ENCODE results near the gene BRK1. TPM values are rescaled to one million over a fixed set of nuclear protein-coding genes. Genes with fewer than 3 reads are reported as not detected.
A peak's percentile ranks its signal among the peaks of the same experiment; 100 is the strongest.
"Not testable (repeated sequence)": the region's sequence is repeated elsewhere in the genome, so short reads cannot be mapped to it uniquely, and the experiment has no call there.

The BRK1 gene
- total RNA-seq (2022) (78.5 and 82.5 TPM in 2 replicates), Bru-seq, nascent RNA (percentile 77 among the genes with signal in this experiment), BruChase-seq, experiment 1, labeled RNA remaining after a 6-hour chase (percentile 90 among the genes with signal in this experiment), BruChase-seq, experiment 2, labeled RNA remaining after a 2-hour chase (percentile 84 among the genes with signal in this experiment)
- long read RNA-seq, transcript BRK1-201 (3 exons, 1,233 nt) = major isoform, 92 of 112 reads
- long read RNA-seq, partial matches to known transcripts = 16 of 112 reads
- long read RNA-seq, other reads (novel, unspliced or antisense) = 4 of 112 reads

DNA sequence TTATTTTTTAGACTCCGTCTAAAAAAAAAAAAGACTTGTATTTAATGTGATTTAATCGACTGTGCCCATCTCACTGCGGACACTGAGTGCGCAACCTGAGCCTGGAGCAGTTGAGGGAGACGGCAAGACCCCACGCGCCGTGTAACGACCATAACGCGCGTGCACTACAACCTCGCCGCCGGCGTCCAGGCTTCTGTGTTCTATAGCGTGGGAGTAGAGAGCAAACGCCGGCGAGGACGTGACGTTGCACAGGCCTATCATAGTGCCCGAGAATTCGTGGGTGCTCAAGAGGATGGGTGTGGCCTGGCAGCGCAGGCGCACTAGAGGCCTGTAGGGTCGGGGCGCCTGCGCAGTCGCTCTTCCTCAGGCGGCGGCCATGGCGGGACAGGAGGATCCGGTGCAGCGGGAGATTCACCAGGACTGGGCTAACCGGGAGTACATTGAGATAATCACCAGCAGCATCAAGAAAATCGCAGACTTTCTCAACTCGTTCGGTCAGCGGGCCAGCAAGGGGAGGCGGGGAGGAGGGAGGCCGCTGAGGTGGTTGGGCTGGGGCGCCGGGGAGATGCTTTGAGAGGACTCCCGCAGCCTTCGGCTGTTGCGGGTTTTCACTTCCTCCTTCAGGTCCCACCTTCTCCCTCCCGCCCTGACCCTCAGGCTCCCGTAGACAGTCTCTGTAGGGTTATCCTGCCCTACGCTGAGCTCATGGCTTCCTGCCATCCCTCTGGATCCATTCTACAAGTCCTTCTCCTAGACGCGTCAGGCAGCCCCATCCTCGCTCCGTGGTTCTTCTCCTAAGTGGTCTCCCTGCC lies at the start of gene BRK1:
Gene BRK1, plus strand, starts transcription at position 350 of the 812 bp plus-strand sequence. Its CDS starts 27 bp downstream, at position 377.
- BruUV-seq (replicated peaks) = no TSS peak
- Mint-ChIP-seq H3K36me3 (ENCODE audit: insufficient read depth, unreplicated experiment) (peaks cover 18% of the 10 kb centered on the region), H3K4me1 (ENCODE audit: insufficient read depth, unreplicated experiment) (peaks cover 7% of the 10 kb centered on the region), H3K27me3 (ENCODE audit: insufficient read depth, unreplicated experiment) (no peaks in the 10 kb centered on the region), H3K27ac (ENCODE audit: low read depth, unreplicated experiment) (peak within 1 kb of the TSS; percentile 94), H3K4me3 (ENCODE audit: unreplicated experiment) (peak within 1 kb of the TSS; percentile 94), H3K9me3 (ENCODE audit: unreplicated experiment) (no peaks in the 10 kb centered on the region)
- DNase-seq (ENCODE audit: unreplicated experiment) = peak; percentile 97
- CTCF ChIA-PET = interaction anchor here (0.7 to 0.9 kb wide), 5 partner anchors 11 to 416 kb away, joined by 3 to 5 read pairs (median 3); partner anchors contain the start of gene IL17RC
- intact Hi-C loops (cut with micrococcal nuclease) = loop anchor here (1.0 kb wide), 1 partner anchor 110 kb away; no protein-coding TSS in a partner anchor
- POLR2A ChIA-PET = interaction anchor here (0.6 to 2.1 kb wide), 17 partner anchors 14 to 177 kb away, joined by 3 to 10 read pairs (median 4); partner anchors contain the start of genes EMC3, GHRL, TATDN2 and VHL
- TF ChIP-seq, protein P1, sequence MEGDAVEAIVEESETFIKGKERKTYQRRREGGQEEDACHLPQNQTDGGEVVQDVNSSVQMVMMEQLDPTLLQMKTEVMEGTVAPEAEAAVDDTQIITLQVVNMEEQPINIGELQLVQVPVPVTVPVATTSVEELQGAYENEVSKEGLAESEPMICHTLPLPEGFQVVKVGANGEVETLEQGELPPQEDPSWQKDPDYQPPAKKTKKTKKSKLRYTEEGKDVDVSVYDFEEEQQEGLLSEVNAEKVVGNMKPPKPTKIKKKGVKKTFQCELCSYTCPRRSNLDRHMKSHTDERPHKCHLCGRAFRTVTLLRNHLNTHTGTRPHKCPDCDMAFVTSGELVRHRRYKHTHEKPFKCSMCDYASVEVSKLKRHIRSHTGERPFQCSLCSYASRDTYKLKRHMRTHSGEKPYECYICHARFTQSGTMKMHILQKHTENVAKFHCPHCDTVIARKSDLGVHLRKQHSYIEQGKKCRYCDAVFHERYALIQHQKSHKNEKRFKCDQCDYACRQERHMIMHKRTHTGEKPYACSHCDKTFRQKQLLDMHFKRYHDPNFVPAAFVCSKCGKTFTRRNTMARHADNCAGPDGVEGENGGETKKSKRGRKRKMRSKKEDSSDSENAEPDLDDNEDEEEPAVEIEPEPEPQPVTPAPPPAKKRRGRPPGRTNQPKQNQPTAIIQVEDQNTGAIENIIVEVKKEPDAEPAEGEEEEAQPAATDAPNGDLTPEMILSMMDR (IDR thresholded peaks at IDR 0.05; ENCODE audit: unreplicated experiment) = no peak

DNA sequence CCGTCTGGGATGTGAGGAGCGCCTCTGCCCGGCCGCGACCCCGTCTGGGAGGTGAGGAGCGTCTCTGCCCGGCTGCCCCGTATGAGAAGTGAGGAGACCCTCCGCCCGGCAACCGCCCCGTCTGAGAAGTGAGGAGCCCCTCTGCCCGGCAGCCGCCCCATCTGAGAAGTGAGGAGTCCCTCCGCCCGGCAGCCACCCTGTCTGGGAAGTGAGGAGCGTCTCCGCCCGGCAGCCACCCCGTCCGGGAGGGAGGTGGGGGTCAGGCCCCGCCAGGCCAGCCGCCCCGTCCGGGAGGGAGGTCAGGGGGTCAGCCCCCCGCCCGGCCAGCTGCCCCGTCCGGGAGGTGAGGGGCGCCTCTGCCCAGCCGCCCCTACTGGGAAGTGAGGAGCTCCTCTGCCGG lies 45.4 kb upstream of the BRK1 start:
- Mint-ChIP-seq H3K9me3 (ENCODE audit: unreplicated experiment) (peaks cover 12% of the 10 kb centered on the region), H3K36me3 (ENCODE audit: insufficient read depth, unreplicated experiment) (peaks cover 24% of the 10 kb centered on the region)
- CTCF ChIA-PET; POLR2A ChIA-PET; H3K27me3 Mint-ChIP-seq (ENCODE audit: insufficient read depth, unreplicated experiment); H3K4me3 Mint-ChIP-seq (ENCODE audit: unreplicated experiment); H3K27ac Mint-ChIP-seq (ENCODE audit: low read depth, unreplicated experiment); DNase-seq (ENCODE audit: unreplicated experiment); BruUV-seq (replicated peaks); intact Hi-C loops (cut with micrococcal nuclease); H3K4me1 Mint-ChIP-seq (ENCODE audit: insufficient read depth, unreplicated experiment): not testable (repeated sequence)

DNA sequence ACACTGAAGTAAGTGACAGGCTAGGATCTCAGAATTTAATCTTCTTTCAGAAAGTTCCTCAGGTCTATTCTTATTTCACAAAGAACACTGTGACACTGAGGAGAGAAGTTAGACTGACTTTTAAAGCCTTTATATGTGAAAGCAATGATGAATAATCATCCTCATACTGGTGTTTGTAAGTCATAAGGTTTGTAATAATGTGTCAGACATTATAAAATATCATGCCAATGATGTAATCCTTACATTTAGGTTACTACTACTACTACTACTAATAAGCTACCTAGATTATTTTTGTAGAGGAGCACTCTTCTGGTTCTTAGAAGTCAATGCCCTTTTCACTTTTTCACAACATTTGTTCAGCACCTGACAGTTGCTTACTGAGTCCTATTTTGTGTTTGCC lies 40.8 kb upstream of the BRK1 start:
- Mint-ChIP-seq H3K27me3 (ENCODE audit: insufficient read depth, unreplicated experiment) (no peaks in the 10 kb centered on the region), H3K4me1 (ENCODE audit: insufficient read depth, unreplicated experiment) (no peaks in the 10 kb centered on the region), H3K9me3 (ENCODE audit: unreplicated experiment) (no peaks in the 10 kb centered on the region), H3K4me3 (ENCODE audit: unreplicated experiment) (no peak overlapping the region), H3K36me3 (ENCODE audit: insufficient read depth, unreplicated experiment) (peaks cover 20% of the 10 kb centered on the region), H3K27ac (ENCODE audit: low read depth, unreplicated experiment) (no peak overlapping the region)
- BruUV-seq (replicated peaks) = no TSS peak
- TF ChIP-seq, protein P1 (IDR thresholded peaks at IDR 0.05; ENCODE audit: unreplicated experiment) = no peak
- ChIA-PET POLR2A (interaction anchor here (0.6 to 1.1 kb wide), 2 partner anchors 13 to 84 kb away, joined by 3 to 4 read pairs; no protein-coding TSS in a partner anchor), CTCF (no interaction called here)
- no peak for DNase-seq (ENCODE audit: unreplicated experiment)
- intact Hi-C loops (cut with micrococcal nuclease) = no loop called here

DNA sequence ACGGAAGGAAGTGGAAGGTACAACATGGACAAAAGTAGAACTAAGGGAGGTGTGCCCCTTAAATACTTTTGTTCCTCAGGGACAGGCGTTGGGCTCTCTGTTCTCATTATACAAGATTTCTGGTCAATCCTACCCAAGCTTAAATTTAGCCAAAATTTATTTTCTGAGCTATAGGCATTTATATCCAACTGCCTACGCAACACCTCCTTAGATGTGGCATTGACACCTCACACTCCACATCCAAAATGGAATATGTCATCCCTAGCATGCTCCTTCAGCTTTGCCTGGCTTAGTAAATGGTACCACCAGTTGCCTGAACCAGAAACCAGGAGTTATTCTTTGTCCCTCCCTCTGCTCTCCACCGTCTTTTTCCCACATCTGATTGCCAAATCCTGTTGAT lies 33.6 kb upstream of the BRK1 start:
- CTCF ChIA-PET = no interaction called here
- POLR2A ChIA-PET = no interaction called here
- Mint-ChIP-seq H3K4me1 (ENCODE audit: insufficient read depth, unreplicated experiment) (no peaks in the 10 kb centered on the region), H3K27ac (ENCODE audit: low read depth, unreplicated experiment) (no peak overlapping the region), H3K27me3 (ENCODE audit: insufficient read depth, unreplicated experiment) (no peaks in the 10 kb centered on the region), H3K9me3 (ENCODE audit: unreplicated experiment) (no peaks in the 10 kb centered on the region), H3K36me3 (ENCODE audit: insufficient read depth, unreplicated experiment) (peaks cover 28% of the 10 kb centered on the region), H3K4me3 (ENCODE audit: unreplicated experiment) (no peak overlapping the region)
- DNase-seq (ENCODE audit: unreplicated experiment) = no peak
- TF ChIP-seq, protein P1 (IDR thresholded peaks at IDR 0.05; ENCODE audit: unreplicated experiment) = no peak
- no TSS peak for BruUV-seq (replicated peaks)
- intact Hi-C loops (cut with micrococcal nuclease) = no loop called here

Measured in MCF 10A (cell line).